Activated gamma-delta T cell (primary cell): Measurements from ENCODE around the gene DOP1A.

Source experiments
- DNase-seq: peaks from one replicate; lab custom pipeline; 2025; lab: John Stamatoyannopoulos, UW

Gene DOP1A

GRCh38 chr6:83153883-83154521 is 86.5 kb downstream of the DOP1A start:
- DNase-seq: no peak

- DNase-seq: no peak
Measured at GRCh38 chr6:83155794-83156193, 88.3 kb downstream of the DOP1A start.

GRCh38 chr6:83160167-83160566 is 92.7 kb downstream of the DOP1A start:
- no peak for DNase-seq

- no peak for DNase-seq
Measured at GRCh38 chr6:83167726-83168278, 100.3 kb downstream of the DOP1A start.

- DNase-seq: no peak
Measured at GRCh38 chr6:83168556-83168955, 101.1 kb downstream of the DOP1A start.

- no peak for DNase-seq
Measured at GRCh38 chr6:83169106-83169505, 101.6 kb downstream of the DOP1A start.

- DNase-seq: no peak
Measured at GRCh38 chr6:83169511-83169910, 102.0 kb downstream of the DOP1A start.

- no peak for DNase-seq
Measured at GRCh38 chr6:83176246-83176645, 108.8 kb downstream of the DOP1A start.

- no peak for DNase-seq
Measured at GRCh38 chr6:83180426-83180950, 113.0 kb downstream of the DOP1A start.

- no peak for DNase-seq
Measured at GRCh38 chr6:83182114-83182513, 114.6 kb downstream of the DOP1A start.

GRCh38 chr6:83183082-83183828 is 115.8 kb downstream of the DOP1A start:
- no peak for DNase-seq

GRCh38 chr6:83185096-83185495 is 117.6 kb downstream of the DOP1A start:
- DNase-seq: no peak

GRCh38 chr6:83188501-83188900 is 121.0 kb downstream of the DOP1A start:
- DNase-seq: no peak

GRCh38 chr6:83190626-83191025 is 123.2 kb downstream of the DOP1A start:
- DNase-seq: no peak

- peak; percentile 4 for DNase-seq
Measured at GRCh38 chr6:83191974-83192373, 124.5 kb downstream of the DOP1A start.

- no peak for DNase-seq
Measured at GRCh38 chr6:83192456-83192855, 125.0 kb downstream of the DOP1A start.

- DNase-seq: peak; percentile 83
Measured at GRCh38 chr6:83192871-83193746, 125.6 kb downstream of the DOP1A start, which contains the start of the genes PGM3 and RWDD2A. PGM3 (minus strand) TSS chr6:83193265; CDS start chr6:83191012, 2,253 bp downstream. RWDD2A (plus strand) TSS chr6:83193357; CDS start chr6:83194452, 1,095 bp downstream.

GRCh38 chr6:83193747-83194566 is 126.5 kb downstream of the DOP1A start:
- peak; percentile 19 for DNase-seq

- DNase-seq: no peak
Measured at GRCh38 chr6:83198486-83199172, 131.2 kb downstream of the DOP1A start.

- DNase-seq: no peak
Measured at GRCh38 chr6:83199173-83199862, 131.8 kb downstream of the DOP1A start.
